AG09319 (cell line): ENCODE measurements around the gene ALOX12B.
"Not testable (repeated sequence)": the region's sequence is repeated elsewhere in the genome, so short reads cannot be mapped to it uniquely, and the experiment has no call there.

Source experiments
- DNase-seq: peaks from one replicate; pipeline ENCODE4 v3.0.0-alpha.2; 2010; ENCODE audit warnings: low read depth; ENCODE audit errors: extremely low read depth
- CTCF ChIP-seq: IDR thresholded peaks from 2 replicates; pipeline ENCODE4 v1.5.1; 2011; ENCODE audit warnings: low read depth, mild to moderate bottlenecking, inconsistent platforms, low read length, moderate library complexity

ALOX12B gene

GRCh38 chr17:8067806-8068205 is 19.7 kb downstream of the ALOX12B start:
- no peak for TF ChIP-seq CTCF
- no peak for DNase-seq

DNA sequence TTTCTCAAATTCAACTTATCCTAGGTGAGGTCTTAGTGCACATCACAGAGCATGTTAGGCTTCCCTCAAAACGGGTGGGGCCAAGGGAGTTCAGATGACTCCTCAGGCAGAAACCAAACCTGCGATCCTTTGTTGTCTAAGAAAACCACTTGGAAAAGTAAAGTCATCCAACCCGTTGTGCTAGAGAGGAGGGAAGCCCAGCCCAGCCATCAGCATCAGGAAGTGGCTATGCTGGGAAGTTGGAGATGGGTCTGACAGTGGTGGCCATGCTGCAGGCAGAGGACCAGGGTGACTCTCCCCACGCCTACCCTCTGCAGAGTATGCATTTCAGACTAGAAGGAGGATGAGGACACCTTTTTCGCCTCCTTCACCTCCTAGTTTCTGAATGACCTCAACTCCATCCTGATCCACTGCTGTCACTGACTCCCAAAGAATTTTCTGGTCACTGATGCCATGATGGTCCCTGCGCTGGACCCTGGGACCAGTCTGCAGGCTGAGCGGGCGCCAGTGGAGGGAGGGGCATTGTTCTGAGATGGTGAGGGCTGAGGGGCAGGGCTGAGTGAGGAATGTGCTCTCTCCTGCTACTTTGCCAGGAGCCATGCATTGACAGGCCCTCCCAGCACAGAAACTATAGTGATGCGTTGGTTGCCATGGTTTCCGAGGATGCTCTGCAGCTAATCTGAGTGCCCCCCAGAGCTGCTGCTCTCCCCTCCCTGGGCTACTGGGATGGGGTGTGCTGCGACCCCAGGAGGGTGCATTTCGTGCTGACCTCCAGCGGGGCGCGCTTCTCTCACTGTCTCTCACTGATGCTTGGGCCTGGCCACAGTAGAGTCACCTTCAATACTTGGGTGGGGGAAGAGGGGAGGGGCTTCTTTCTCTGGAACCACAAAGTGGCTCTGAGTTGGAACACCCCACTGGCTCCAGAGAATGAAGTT is 20.4 kb downstream of the ALOX12B start:
- DNase-seq = no peak
- no peak for TF ChIP-seq CTCF

DNA sequence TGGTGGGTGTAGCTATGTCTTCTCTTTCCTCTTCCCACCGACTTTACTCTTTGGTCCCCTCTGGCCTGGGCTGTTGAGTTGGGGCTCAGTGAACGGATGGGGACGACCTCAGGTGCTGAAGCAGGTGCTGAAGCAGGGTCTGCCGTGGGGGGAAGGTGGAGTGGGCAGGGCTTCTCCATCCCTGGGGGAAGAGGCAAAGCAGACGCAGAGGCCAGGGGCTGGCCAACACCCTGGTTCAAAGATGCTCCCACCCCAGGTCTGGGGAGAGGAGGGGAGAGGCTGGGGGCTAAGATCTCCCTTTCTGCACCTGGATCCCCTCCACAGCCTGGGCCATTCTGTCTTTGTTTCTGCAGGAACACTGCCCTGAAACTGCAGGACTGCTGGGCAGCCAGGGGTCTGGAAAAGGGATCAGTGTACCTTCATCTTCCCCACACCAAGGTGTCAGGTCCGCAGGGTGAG is 22.9 kb downstream of the ALOX12B start:
- TF ChIP-seq CTCF = no peak
- no peak for DNase-seq

DNA sequence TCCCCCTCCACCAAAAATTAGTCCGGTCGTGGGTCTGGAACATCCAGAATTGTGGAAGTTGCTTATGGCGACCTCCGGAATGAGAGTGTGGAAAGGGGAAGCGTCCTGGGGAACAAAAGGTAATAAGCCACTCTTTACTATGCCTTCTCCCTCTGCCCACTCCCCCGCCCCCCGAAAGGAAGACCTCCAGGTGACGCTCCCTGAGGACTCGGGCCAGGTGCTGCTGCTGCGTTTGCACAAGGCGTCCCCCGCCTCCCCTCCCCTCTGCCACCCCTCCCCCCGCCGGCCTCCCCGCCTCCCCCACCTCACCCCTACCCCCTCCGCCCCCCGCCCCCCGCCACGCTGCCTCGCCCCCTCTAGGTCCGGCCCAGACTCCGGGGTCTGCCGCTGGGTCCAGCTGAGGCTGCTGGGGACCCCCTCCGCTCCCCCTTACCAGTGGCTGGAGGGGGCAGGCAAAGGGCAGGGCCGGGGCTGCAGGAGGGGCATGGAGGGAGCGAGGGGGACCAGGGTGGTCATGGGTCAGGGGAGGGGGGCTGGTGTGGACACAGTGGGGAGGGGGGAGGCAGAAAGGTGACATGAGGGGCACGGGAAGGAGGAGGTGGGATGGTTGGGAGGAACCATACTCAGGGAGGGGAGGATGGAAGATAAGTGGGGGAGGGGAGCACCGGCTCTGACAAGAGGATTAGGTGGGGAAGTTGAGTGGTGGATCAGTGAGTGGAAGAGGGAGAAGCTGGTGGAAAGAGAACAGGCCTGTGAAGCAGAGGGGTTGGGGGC is 23.6 kb downstream of the ALOX12B start:
- no peak for DNase-seq
- TF ChIP-seq CTCF = no peak

- no peak for TF ChIP-seq CTCF
- no peak for DNase-seq
Observed at GRCh38 chr17:8062807-8063483, 24.6 kb downstream of the ALOX12B start.

DNA sequence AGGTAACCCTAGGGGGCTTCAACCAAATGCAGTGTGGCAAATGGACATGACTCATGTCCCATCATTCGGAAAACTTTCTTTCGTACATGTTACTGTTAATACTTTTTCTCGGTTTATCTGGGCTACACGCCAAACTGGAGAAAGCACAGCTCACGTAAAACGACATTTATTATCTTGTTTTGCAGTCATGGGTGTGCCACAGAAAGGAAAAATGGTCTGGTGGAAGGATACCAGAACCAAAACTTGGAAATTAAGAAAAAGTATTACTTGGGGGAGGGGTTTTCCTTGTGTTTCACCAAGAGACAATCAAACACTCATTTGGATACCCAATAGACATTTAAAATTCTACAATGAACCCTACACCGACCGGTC is 25.1 kb downstream of the ALOX12B start:
- no peak for DNase-seq
- no peak for TF ChIP-seq CTCF

DNA sequence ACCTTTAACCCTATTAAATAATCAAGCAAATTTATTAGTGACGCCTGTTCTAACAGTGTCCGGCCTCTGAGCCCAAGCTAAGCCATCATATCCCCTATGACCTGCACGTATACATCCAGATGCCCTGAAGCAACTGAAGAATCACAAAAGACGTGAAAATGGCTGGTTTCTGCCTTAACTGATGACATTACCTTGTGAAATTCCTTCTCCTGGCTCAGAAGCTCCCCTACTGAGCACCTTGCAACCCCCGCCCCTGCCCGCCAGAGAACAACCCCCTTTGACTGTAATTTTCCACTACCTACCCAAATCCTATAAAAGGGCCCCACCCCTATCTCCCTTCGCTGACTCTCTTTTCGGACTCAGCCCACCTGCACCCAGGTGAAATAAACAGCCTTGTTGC is 25.7 kb downstream of the ALOX12B start:
- not testable (repeated sequence) for DNase-seq
